ENCODE data around the gene KRT74.
"Not testable (repeated sequence)": the region's sequence is repeated elsewhere in the genome, so short reads cannot be mapped to it uniquely, and the experiment has no call there.

KRT74 gene

DNA sequence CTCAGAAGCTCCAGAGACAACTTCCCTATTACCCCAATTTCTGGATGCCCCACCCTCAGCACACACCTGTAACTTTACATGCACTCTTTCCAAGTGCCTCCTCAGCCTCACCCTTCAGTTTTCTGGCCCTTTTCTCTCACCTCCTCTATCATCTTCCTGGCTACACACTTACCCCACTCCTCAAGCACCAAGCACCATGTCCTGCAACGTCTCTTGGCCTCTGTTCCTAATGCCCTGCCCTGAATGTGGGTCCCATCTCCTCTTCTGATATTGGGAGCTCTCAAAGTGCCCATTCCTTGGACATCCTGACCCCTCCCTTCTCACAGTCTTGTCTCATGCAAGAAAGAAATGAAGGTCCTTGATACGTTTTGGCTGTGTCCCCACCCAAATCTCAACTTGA is 26.4 kb upstream of the KRT74 start:
- Mint-ChIP-seq H3K27ac (ENCODE audit: low read depth) (no peak overlapping the region), H3K9me3 (no peaks in the 10 kb centered on the region), H3K36me3 (ENCODE audit: insufficient read depth) (no peaks in the 10 kb centered on the region), H3K27me3 (peaks cover 29% of the 10 kb centered on the region), H3K4me3 (no peak overlapping the region), H3K4me1 (no peaks in the 10 kb centered on the region)
- DNase-seq (ENCODE audit: low spot score in 2 of 2): no peak
- ATAC-seq (replicated peaks; ENCODE audit: extremely low read depth, poor library complexity, severe bottlenecking): no peak

GRCh38 chr12:52598966-52599365 is 25.3 kb upstream of the KRT74 start:
- peaks cover 29% of the 10 kb centered on the region for H3K27me3 Mint-ChIP-seq
- no peaks in the 10 kb centered on the region for H3K4me1 Mint-ChIP-seq
- H3K9me3 Mint-ChIP-seq: no peaks in the 10 kb centered on the region
- H3K4me3 Mint-ChIP-seq: no peak overlapping the region
- DNase-seq (ENCODE audit: low spot score in 2 of 2) (no peak), ATAC-seq (replicated peaks; ENCODE audit: extremely low read depth, poor library complexity, severe bottlenecking) (no peak)
- H3K36me3 Mint-ChIP-seq (ENCODE audit: insufficient read depth): no peaks in the 10 kb centered on the region
- no peak overlapping the region for H3K27ac Mint-ChIP-seq (ENCODE audit: low read depth)

- H3K9me3 Mint-ChIP-seq; H3K4me1 Mint-ChIP-seq; ATAC-seq (replicated peaks; ENCODE audit: extremely low read depth, poor library complexity, severe bottlenecking); H3K4me3 Mint-ChIP-seq; DNase-seq (ENCODE audit: low spot score in 2 of 2); H3K27ac Mint-ChIP-seq (ENCODE audit: low read depth); H3K36me3 Mint-ChIP-seq (ENCODE audit: insufficient read depth): not testable (repeated sequence)
- H3K27me3 Mint-ChIP-seq: peaks cover 22% of the 10 kb centered on the region
Measured at GRCh38 chr12:52594237-52594636, 20.6 kb upstream of the KRT74 start.

GRCh38 chr12:52591521-52591920 is 17.9 kb upstream of the KRT74 start:
- H3K9me3 Mint-ChIP-seq: no peaks in the 10 kb centered on the region
- no peaks in the 10 kb centered on the region for H3K36me3 Mint-ChIP-seq (ENCODE audit: insufficient read depth)
- H3K27me3 Mint-ChIP-seq: peaks cover 7% of the 10 kb centered on the region
- DNase-seq (ENCODE audit: low spot score in 2 of 2) (no peak), ATAC-seq (replicated peaks; ENCODE audit: extremely low read depth, poor library complexity, severe bottlenecking) (no peak)
- H3K4me3 Mint-ChIP-seq: no peak overlapping the region
- no peak overlapping the region for H3K27ac Mint-ChIP-seq (ENCODE audit: low read depth)
- peaks cover 9% of the 10 kb centered on the region for H3K4me1 Mint-ChIP-seq

GRCh38 chr12:52590021-52590420 is 16.4 kb upstream of the KRT74 start:
- no peak overlapping the region for H3K4me3 Mint-ChIP-seq
- peaks cover 7% of the 10 kb centered on the region for H3K27me3 Mint-ChIP-seq
- H3K27ac Mint-ChIP-seq (ENCODE audit: low read depth): no peak overlapping the region
- ATAC-seq (replicated peaks; ENCODE audit: extremely low read depth, poor library complexity, severe bottlenecking): no peak
- no peak for DNase-seq (ENCODE audit: low spot score in 2 of 2)
- no peaks in the 10 kb centered on the region for H3K36me3 Mint-ChIP-seq (ENCODE audit: insufficient read depth)
- H3K9me3 Mint-ChIP-seq: no peaks in the 10 kb centered on the region
- H3K4me1 Mint-ChIP-seq: peaks cover 24% of the 10 kb centered on the region

GRCh38 chr12:52587563-52587962 is 13.9 kb upstream of the KRT74 start:
- DNase-seq (ENCODE audit: low spot score in 2 of 2): no peak
- no peaks in the 10 kb centered on the region for H3K36me3 Mint-ChIP-seq (ENCODE audit: insufficient read depth)
- no peak for ATAC-seq (replicated peaks; ENCODE audit: extremely low read depth, poor library complexity, severe bottlenecking)
- no peak overlapping the region for H3K4me3 Mint-ChIP-seq
- H3K4me1 Mint-ChIP-seq: peaks cover 35% of the 10 kb centered on the region
- peaks cover 7% of the 10 kb centered on the region for H3K27me3 Mint-ChIP-seq
- no peaks in the 10 kb centered on the region for H3K9me3 Mint-ChIP-seq
- peak overlapping the region; percentile 29 for H3K27ac Mint-ChIP-seq (ENCODE audit: low read depth)

DNA sequence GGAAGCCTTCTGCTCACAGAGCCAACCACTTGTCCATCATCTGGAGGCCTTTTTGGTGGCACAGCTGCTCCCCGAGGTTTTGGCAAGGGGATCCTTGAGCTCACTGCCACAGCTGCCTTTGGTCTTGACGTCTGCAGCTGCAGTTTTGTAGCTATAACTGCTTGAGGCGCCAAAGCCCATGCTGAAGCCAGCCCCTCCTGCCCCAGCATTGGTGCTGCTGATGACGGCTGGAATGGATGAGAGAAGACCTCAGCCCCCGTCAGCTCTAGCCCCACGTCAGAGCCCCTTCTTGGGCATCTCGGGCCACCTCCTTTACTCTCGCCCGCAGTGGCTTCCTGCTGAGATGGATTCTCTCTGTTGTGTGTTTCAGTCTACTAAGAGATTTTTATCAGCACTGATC is 12.3 kb upstream of the KRT74 start:
- H3K4me3 Mint-ChIP-seq: no peak overlapping the region
- ATAC-seq (replicated peaks; ENCODE audit: extremely low read depth, poor library complexity, severe bottlenecking) (peak; percentile 97), DNase-seq (ENCODE audit: low spot score in 2 of 2) (peak in 1 of 2 donors; percentile 86)
- peaks cover 41% of the 10 kb centered on the region for H3K4me1 Mint-ChIP-seq
- peak overlapping the region; percentile 49 for H3K27ac Mint-ChIP-seq (ENCODE audit: low read depth)
- H3K36me3 Mint-ChIP-seq (ENCODE audit: insufficient read depth): no peaks in the 10 kb centered on the region
- peaks cover 3% of the 10 kb centered on the region for H3K27me3 Mint-ChIP-seq
- no peaks in the 10 kb centered on the region for H3K9me3 Mint-ChIP-seq

GRCh38 chr12:52585066-52585465 is 11.4 kb upstream of the KRT74 start:
- ATAC-seq (replicated peaks; ENCODE audit: extremely low read depth, poor library complexity, severe bottlenecking) (no peak), DNase-seq (ENCODE audit: low spot score in 2 of 2) (no peak)
- Mint-ChIP-seq H3K4me1 (peaks cover 50% of the 10 kb centered on the region), H3K27ac (ENCODE audit: low read depth) (peak overlapping the region; percentile 49), H3K9me3 (no peaks in the 10 kb centered on the region), H3K27me3 (peaks cover 12% of the 10 kb centered on the region), H3K4me3 (no peak overlapping the region), H3K36me3 (ENCODE audit: insufficient read depth) (no peaks in the 10 kb centered on the region)

DNA sequence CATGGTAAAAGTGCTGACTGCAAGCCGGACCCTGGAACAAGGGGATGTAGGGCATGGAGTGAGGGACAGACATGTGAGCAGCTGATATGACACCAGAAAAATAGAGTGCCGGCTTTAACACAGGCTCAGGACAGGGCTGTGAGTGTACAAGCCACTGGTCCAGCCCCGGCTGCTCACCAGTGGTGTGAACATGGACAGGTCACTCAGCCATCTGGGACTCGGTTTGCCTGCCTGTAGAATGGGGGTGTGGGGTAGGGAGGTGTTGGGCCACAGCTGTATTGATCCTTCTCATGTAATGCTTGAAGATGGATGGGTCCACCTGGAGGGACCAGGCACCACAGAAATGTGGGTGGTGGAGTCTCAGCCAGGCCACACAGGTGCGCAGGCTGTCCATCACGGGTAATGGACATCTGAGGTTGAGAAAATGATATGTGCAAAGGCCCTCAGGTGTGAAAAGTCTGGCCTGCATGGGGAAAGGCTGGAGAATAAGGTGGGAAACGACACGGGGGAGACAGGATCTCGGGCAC is 10.6 kb upstream of the KRT74 start:
- ATAC-seq (replicated peaks; ENCODE audit: extremely low read depth, poor library complexity, severe bottlenecking) (no peak), DNase-seq (ENCODE audit: low spot score in 2 of 2) (no peak)
- Mint-ChIP-seq H3K36me3 (ENCODE audit: insufficient read depth) (no peaks in the 10 kb centered on the region), H3K4me1 (peaks cover 52% of the 10 kb centered on the region), H3K27me3 (peaks cover 15% of the 10 kb centered on the region), H3K9me3 (no peaks in the 10 kb centered on the region), H3K4me3 (no peak overlapping the region), H3K27ac (ENCODE audit: low read depth) (no peak overlapping the region)

DNA sequence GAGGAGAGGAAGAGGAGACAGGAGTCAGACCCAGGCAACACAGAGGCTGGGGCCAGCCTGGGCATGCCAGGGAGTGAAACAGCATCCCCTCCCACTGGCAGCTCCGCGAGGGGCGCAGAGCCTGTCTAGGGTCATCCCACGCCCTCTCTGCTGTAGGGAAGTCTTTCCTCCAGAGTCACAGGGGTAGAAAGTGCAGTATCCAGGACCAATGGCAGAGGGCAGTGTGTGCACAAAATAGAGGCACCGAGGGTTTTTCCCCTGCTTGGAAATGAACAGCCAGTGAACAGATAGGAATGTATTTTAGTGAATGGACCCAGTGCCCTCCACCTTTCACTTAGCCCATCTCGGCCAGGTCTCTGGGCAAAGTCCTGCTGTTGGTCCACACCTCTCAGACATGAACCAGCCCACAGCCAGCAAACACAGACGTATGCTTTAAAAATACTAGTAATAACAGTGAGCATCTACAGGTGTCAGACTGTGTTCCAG is 9.4 kb upstream of the KRT74 start:
- H3K4me1 Mint-ChIP-seq: peaks cover 52% of the 10 kb centered on the region
- H3K27ac Mint-ChIP-seq (ENCODE audit: low read depth): no peak overlapping the region
- no peak overlapping the region for H3K4me3 Mint-ChIP-seq

DNA sequence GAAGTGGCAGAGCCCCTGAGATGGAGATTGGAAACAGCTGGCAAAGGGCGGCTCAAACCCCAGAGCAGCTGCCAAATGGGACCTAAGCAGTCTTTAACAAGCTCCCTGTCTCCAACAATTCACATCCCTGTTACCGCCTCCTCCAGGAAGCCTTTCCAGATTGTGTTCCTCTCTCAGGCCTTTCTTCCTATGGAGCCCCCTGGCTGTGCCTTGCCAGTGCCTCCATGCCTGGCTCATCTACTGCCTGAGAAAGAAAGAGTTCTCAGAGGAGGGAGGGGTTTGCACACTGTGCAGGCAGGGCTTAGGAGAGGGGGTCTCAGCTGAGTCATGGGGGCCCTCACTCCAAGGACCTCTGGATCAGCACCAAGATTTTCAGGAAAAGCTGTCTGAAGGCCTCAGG is 8.8 kb upstream of the KRT74 start:
- H3K27me3 Mint-ChIP-seq: peaks cover 15% of the 10 kb centered on the region
- H3K4me3 Mint-ChIP-seq: no peak overlapping the region
- DNase-seq (ENCODE audit: low spot score in 2 of 2): no peak
- H3K36me3 Mint-ChIP-seq (ENCODE audit: insufficient read depth): no peaks in the 10 kb centered on the region
- H3K27ac Mint-ChIP-seq (ENCODE audit: low read depth): no peak overlapping the region
- ATAC-seq (replicated peaks; ENCODE audit: extremely low read depth, poor library complexity, severe bottlenecking): no peak
- no peaks in the 10 kb centered on the region for H3K9me3 Mint-ChIP-seq
- peaks cover 52% of the 10 kb centered on the region for H3K4me1 Mint-ChIP-seq

More for the DNA sequence above, 9.4 kb upstream of the KRT74 start:
- Mint-ChIP-seq H3K9me3 (no peaks in the 10 kb centered on the region), H3K27me3 (peaks cover 15% of the 10 kb centered on the region), H3K36me3 (ENCODE audit: insufficient read depth) (no peaks in the 10 kb centered on the region)
- ATAC-seq (replicated peaks; ENCODE audit: extremely low read depth, poor library complexity, severe bottlenecking) (no peak), DNase-seq (ENCODE audit: low spot score in 2 of 2) (peak; percentile 49 to 58)

GRCh38 chr12:52581481-52581880 is 7.8 kb upstream of the KRT74 start:
- peaks cover 43% of the 10 kb centered on the region for H3K4me1 Mint-ChIP-seq
- H3K36me3 Mint-ChIP-seq (ENCODE audit: insufficient read depth): no peaks in the 10 kb centered on the region
- H3K27me3 Mint-ChIP-seq: peaks cover 15% of the 10 kb centered on the region
- DNase-seq (ENCODE audit: low spot score in 2 of 2): no peak
- H3K4me3 Mint-ChIP-seq: no peak overlapping the region
- H3K9me3 Mint-ChIP-seq: no peaks in the 10 kb centered on the region
- H3K27ac Mint-ChIP-seq (ENCODE audit: low read depth): no peak overlapping the region
- no peak for ATAC-seq (replicated peaks; ENCODE audit: extremely low read depth, poor library complexity, severe bottlenecking)

- ATAC-seq (replicated peaks; ENCODE audit: extremely low read depth, poor library complexity, severe bottlenecking) (no peak), DNase-seq (ENCODE audit: low spot score in 2 of 2) (no peak)
- Mint-ChIP-seq H3K4me3 (no peak overlapping the region), H3K27ac (ENCODE audit: low read depth) (peak overlapping the region; percentile 86), H3K36me3 (ENCODE audit: insufficient read depth) (no peaks in the 10 kb centered on the region), H3K9me3 (no peaks in the 10 kb centered on the region), H3K27me3 (peaks cover 15% of the 10 kb centered on the region), H3K4me1 (peaks cover 39% of the 10 kb centered on the region)
Measured at GRCh38 chr12:52581066-52581465, 7.4 kb upstream of the KRT74 start.

Data from central memory CD8-positive, alpha-beta T cell (primary cell).